HUES64 (cell line): ENCODE data around the gene WAPL. TPM values are rescaled to one million over a fixed set of nuclear protein-coding genes. Genes with fewer than 3 reads are reported as not detected.
"Not testable (repeated sequence)": the region's sequence is repeated elsewhere in the genome, so short reads cannot be mapped to it uniquely, and the experiment has no call there.

Experiments
- H3K27ac ChIP-seq: 2 replicates; pipeline ENCODE4 v1.7.0; 2013; ENCODE audit warnings: low read depth, low read length, inconsistent platforms
- H3K27me3 ChIP-seq: 2 replicates; pipeline ENCODE4 v1.6.1; 2013; ENCODE audit warnings: mild to moderate bottlenecking, low read length; ENCODE audit not compliant: insufficient read depth
- H3K36me3 ChIP-seq: 2 replicates; pipeline ENCODE4 v1.6.1; 2013; ENCODE audit warnings: mild to moderate bottlenecking, low read length; ENCODE audit not compliant: insufficient read depth
- H3K4me1 ChIP-seq: 2 replicates; pipeline ENCODE4 v1.6.1; 2013; ENCODE audit warnings: mild to moderate bottlenecking, low read length, moderate library complexity; ENCODE audit not compliant: insufficient read depth
- H3K4me3 ChIP-seq: 2 replicates; pipeline ENCODE4 v1.5.1; 2013; ENCODE audit warnings: mild to moderate bottlenecking, low read length, moderate library complexity
- H3K9ac ChIP-seq: 2 replicates; pipeline ENCODE4 v1.6.1; 2013; ENCODE audit warnings: mild to moderate bottlenecking, low read depth, low read length
- H3K9me3 ChIP-seq: 2 replicates; pipeline ENCODE4 v1.6.1; 2013; ENCODE audit warnings: low read depth, low read length; ENCODE audit not compliant: insufficient read depth
- WGBS: fragments of 150-250, 120-280 bp; methylation state at CpG from one replicate; pipeline ENCODE4 v1.1.7; 2013; ENCODE audit warnings: missing lambda C conversion rate; 5-methylcytosine and 5-hydroxymethylcytosine counted together
- polyA plus RNA-seq, 2 experiments: library from polyadenylated mRNA; stranded (reverse); fragments of 50-300 nt; gene quantifications; one replicate each; pipeline ENCODE4 v1.2.3, GENCODE V29; 2013

The WAPL gene
- polyA plus RNA-seq (2013, experiment 1 of 2): 33.2 TPM
- polyA plus RNA-seq (2013, experiment 2 of 2): 33.4 TPM

- Histone ChIP-seq H3K9me3 (no peaks in the 10 kb centered on the region), H3K4me3 (peak within 1 kb of the TSS; percentile 97), H3K27ac (peak within 1 kb of the TSS; percentile 85), H3K4me1 (peaks cover 16% of the 10 kb centered on the region; the same call in 1 of the 2 replicates), H3K9ac (peak within 1 kb of the TSS; percentile 85), H3K36me3 (peaks cover 21% of the 10 kb centered on the region), H3K27me3 (no peaks in the 10 kb centered on the region)
- under 1% methylated on average over 87 of the region's 87 CpGs for WGBS
Measured at GRCh38 chr10:86521678-86522509, at the start of gene WAPL. Gene WAPL (minus strand): TSS chr10:86521792. CDS start chr10:86518069, 3,723 bp downstream.

DNA sequence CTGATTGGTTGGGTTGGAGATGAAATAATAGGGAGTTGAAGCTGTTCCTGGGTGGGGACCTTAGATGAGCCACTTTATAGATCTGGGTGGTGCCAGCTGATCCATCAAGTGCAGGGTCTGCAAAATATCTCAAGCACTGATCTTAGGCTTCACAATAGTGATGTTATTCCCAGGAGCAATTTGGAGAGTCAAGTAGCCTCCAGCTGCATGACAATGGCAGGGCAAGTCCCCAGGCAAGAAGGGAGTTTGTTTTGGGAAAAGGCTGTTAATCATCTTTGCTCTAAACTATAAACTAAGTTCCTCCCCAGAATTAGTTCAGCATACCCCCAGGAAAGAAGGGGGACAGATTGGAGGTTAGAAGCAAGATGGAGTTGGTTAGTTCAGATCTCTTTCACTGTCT lies 47.7 kb upstream of the WAPL start:
- Histone ChIP-seq H3K9me3 (no peaks in the 10 kb centered on the region), H3K4me3 (no peak overlapping the region), H3K27ac (no peak overlapping the region), H3K4me1 (peaks cover 4% of the 10 kb centered on the region), H3K9ac (no peak overlapping the region), H3K27me3 (no peaks in the 10 kb centered on the region), H3K36me3 (no peaks in the 10 kb centered on the region)

DNA sequence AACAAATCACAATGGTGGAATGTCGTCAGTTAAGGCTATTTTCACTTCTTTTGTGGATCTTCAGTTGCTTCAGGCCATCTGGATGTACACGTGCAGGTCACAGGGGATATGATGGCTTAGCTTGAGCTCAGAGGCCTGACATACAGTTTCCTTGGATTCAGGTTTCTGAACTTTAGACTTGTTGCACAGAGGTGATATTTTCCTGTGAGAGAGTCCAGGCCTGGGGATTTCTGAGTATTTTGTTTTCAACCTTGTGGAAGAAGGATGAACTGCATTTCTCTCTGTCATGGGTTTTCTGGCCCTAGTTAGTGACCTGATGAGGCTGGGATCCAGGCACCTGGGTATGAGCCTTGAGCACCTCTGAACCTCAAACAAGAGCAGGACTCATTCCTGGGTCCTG lies 44.9 kb upstream of the WAPL start:
- H3K9me3 ChIP-seq, H3K4me3 ChIP-seq, H3K27me3 ChIP-seq, H3K36me3 ChIP-seq, H3K4me1 ChIP-seq, H3K9ac ChIP-seq, H3K27ac ChIP-seq: not testable (repeated sequence)
- WGBS: 94% methylated on average over 2 of the region's 2 CpGs

- H3K4me3 ChIP-seq, H3K4me1 ChIP-seq, H3K9me3 ChIP-seq, H3K27ac ChIP-seq, H3K9ac ChIP-seq, H3K36me3 ChIP-seq, H3K27me3 ChIP-seq: not testable (repeated sequence)
- WGBS: 78% methylated on average over 6 of the region's 6 CpGs
Measured at GRCh38 chr10:86563338-86563737, 41.7 kb upstream of the WAPL start.

DNA sequence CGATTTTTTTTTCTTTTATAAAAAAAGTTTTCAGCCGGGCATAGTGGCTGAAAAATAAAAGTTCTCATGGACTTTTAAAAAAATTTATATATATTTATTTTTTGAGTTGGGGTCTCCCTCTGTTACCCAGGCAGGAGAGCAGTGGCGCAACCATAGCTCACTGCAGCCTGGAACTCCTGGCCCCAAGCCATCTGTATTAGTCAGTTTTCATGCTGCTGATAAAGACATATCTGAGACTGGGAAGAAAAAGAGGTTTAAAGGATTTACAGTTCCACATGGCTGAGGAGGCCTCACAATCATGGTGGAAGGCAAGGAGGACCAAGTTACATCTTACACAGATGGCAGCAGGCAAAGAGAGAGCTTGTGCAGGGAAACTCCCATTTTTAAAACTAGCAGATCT lies 37.1 kb upstream of the WAPL start:
- H3K9me3 ChIP-seq, H3K27me3 ChIP-seq, H3K27ac ChIP-seq, H3K9ac ChIP-seq, H3K4me3 ChIP-seq, H3K36me3 ChIP-seq, H3K4me1 ChIP-seq: not testable (repeated sequence)
- WGBS: 94% methylated on average over 1 of the region's 3 CpGs

GRCh38 chr10:86556933-86557649 lies 35.5 kb upstream of the WAPL start:
- Histone ChIP-seq H3K9me3 (no peaks in the 10 kb centered on the region), H3K27me3 (no peaks in the 10 kb centered on the region), H3K27ac (no peak overlapping the region), H3K4me3 (no peak overlapping the region), H3K36me3 (no peaks in the 10 kb centered on the region), H3K9ac (no peak overlapping the region), H3K4me1 (peaks cover 6% of the 10 kb centered on the region; the same call in 1 of the 2 replicates)
- WGBS: 77% methylated on average over 15 of the region's 15 CpGs

DNA sequence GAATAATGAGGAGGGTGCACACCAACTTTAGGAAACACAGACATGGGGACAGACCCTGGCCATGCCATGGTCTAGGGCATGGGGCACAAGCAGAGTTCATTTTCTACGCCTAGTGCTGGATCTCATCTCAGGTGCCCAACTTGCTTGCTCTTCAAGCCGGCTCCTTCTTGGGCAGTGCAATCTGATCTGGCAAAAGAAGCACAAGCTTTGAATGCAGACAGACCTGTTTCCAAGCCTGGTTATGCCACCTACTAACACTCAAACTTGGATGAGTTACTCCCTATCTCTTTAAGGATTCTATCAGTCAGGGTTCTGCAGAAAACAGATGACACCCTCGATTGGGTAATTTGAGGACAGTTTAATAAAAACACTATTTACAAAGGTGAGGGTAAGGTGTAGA lies 34.9 kb upstream of the WAPL start:
- H3K27me3 ChIP-seq: no peaks in the 10 kb centered on the region
- H3K4me3 ChIP-seq: no peak overlapping the region
- no peak overlapping the region for H3K27ac ChIP-seq
- no peak overlapping the region for H3K9ac ChIP-seq
- no peaks in the 10 kb centered on the region for H3K9me3 ChIP-seq
- H3K36me3 ChIP-seq: no peaks in the 10 kb centered on the region
- peaks cover 6% of the 10 kb centered on the region; the same call in 1 of the 2 replicates for H3K4me1 ChIP-seq
- WGBS: 94% methylated on average over 3 of the region's 3 CpGs

DNA sequence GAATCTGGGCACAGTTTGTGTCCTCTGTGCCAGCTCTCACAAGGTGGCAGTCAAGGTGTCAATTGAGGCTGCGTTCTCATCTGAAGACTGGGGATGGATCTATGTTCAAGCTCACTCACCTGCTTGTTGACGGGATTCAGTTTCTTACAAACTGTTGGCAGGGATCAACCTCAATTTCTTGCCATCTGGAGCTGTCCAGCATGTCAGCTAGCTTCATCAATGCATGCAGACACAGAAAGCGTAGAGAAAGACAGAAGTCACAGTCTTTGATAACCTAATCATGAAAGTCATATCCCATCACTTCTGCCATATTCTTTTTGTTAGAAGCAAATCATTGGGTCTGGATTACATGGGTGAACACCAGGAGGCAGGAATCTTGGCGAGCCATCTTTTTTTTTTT lies 32.0 kb upstream of the WAPL start:
- no peaks in the 10 kb centered on the region for H3K27me3 ChIP-seq
- 83% methylated on average over 4 of the region's 4 CpGs for WGBS
- no peaks in the 10 kb centered on the region for H3K9me3 ChIP-seq
- no peaks in the 10 kb centered on the region for H3K36me3 ChIP-seq
- H3K27ac ChIP-seq: no peak overlapping the region
- H3K9ac ChIP-seq: no peak overlapping the region
- H3K4me1 ChIP-seq: peaks cover 6% of the 10 kb centered on the region; the same call in 1 of the 2 replicates
- H3K4me3 ChIP-seq: no peak overlapping the region

GRCh38 chr10:86553213-86553612 lies 31.6 kb upstream of the WAPL start:
- no peaks in the 10 kb centered on the region for H3K9me3 ChIP-seq
- no peak overlapping the region for H3K9ac ChIP-seq
- 62% methylated on average over 5 of the region's 5 CpGs for WGBS
- H3K27me3 ChIP-seq: no peaks in the 10 kb centered on the region
- no peak overlapping the region for H3K27ac ChIP-seq
- H3K4me3 ChIP-seq: no peak overlapping the region
- peaks cover 6% of the 10 kb centered on the region; the same call in 1 of the 2 replicates for H3K4me1 ChIP-seq
- H3K36me3 ChIP-seq: no peaks in the 10 kb centered on the region

- no peaks in the 10 kb centered on the region for H3K27me3 ChIP-seq
- 93% methylated on average over 2 of the region's 2 CpGs for WGBS
Measured at GRCh38 chr10:86547296-86547695, 25.7 kb upstream of the WAPL start.

GRCh38 chr10:86545101-86545500 lies 23.5 kb upstream of the WAPL start:
- H3K36me3 ChIP-seq: no peaks in the 10 kb centered on the region
- 92% methylated on average over 4 of the region's 4 CpGs for WGBS
- no peak overlapping the region for H3K27ac ChIP-seq
- H3K9ac ChIP-seq: no peak overlapping the region
- no peaks in the 10 kb centered on the region for H3K4me1 ChIP-seq
- no peaks in the 10 kb centered on the region for H3K27me3 ChIP-seq
- no peaks in the 10 kb centered on the region for H3K9me3 ChIP-seq
- no peak overlapping the region for H3K4me3 ChIP-seq

More at GRCh38 chr10:86547296-86547695, 25.7 kb upstream of the WAPL start:
- Histone ChIP-seq H3K9ac (no peak overlapping the region), H3K27ac (no peak overlapping the region), H3K4me3 (no peak overlapping the region), H3K9me3 (no peaks in the 10 kb centered on the region), H3K36me3 (no peaks in the 10 kb centered on the region), H3K4me1 (no peaks in the 10 kb centered on the region)
